Breast epithelium (tissue), 3 donors: ENCODE data around the gene C18orf32.

Experiments
- CTCF ChIP-seq, 3 donors: fragments of 450-650 bp; IDR thresholded peaks; one replicate each; pipeline ENCODE4 v1.5.1; 2016 to 2017; ENCODE audit warnings: antibody characterized with exemption in 3 of 3, mild to moderate bottlenecking in 3 of 3, moderate library complexity in 3 of 3
- POLR2A ChIP-seq: fragments of 450-650 bp; IDR thresholded peaks from one replicate; pipeline ENCODE4 v1.6.1; 2016; ENCODE audit warnings: antibody characterized with exemption, mild to moderate bottlenecking, moderate library complexity
- POLR2AphosphoS5 ChIP-seq, 3 donors: sonication (generic); formaldehyde crosslinking; IDR thresholded peaks; one replicate each; pipeline ENCODE4 v1.6.1; 2017; ENCODE audit warnings: antibody characterized with exemption in 3 of 3

GRCh38 chr18:49503931-49504330, 16.9 kb upstream of the C18orf32 start:
- TF ChIP-seq POLR2A (no peak), CTCF (IDR thresholded peaks at IDR 0.05) (no peak), POLR2AphosphoS5 (IDR thresholded peaks at IDR 0.05) (no peak)
